ENCODE data around the gene COL19A1.

The COL19A1 gene

DNA sequence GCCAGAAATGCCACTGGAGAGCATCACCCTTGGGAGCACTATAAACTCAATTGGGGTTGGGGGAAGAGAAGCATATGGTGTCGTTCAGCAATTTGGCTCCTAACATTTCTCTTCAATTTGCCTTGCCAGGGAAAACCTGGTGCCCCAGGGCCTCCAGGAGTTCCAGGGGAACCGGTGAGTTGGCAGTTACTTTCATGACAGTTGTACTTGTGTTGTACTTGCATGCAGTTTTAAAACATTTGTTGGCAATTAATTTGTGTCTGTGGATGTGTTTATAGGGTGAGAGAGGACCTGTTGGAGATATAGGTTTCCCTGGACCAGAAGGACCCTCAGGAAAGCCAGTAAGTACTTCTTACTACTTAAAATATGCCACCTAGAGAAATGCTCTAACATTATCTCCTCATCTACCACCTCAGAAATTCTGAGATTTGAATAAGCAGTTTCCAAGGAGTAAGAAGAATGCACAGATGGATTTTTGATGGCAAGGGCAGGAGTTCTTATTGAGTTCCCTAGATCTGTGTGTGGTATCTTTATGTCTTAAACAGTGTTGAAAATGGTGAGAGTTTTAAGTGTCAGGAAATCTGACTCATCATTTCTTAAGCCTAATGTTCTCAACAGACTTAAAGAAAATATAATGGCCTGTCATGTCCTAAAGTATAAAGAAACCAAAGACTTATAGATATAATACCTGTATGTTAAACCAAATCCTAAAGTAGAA is 314.0 kb downstream of the COL19A1 start:
- no peak for DNase-seq

DNA sequence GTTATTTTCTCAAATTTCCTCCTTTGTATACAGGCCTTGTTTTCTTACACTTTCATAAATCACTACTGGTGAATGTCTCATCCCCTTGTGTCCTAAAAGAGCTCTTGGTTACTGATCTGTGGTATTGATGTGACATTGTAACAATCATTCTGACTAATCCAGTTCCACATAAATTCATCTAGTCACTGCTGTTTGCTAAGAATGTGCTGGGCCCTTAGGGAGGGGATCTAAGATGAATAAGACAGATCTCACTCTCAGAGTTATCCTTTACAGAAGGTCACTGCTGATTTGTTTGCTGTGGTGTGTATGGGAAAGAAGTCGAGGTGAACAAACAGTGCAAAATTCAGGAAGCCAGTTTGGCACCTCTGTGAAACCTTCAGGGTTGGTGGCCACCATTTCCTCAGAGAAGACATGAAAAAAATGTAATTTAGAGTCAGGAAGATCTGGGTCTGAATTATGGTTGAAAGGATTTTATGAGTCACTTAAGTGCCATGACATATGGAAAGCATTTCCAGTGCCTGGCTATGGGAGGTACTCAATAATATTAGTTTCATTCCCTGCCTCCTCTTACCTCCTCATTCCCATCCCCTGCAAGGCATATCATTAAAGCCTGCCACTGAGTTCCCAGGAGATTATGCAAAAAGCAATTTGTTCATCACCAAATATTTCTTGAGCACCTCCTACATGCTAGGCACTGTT is 314.7 kb downstream of the COL19A1 start:
- DNase-seq, result no peak

DNA sequence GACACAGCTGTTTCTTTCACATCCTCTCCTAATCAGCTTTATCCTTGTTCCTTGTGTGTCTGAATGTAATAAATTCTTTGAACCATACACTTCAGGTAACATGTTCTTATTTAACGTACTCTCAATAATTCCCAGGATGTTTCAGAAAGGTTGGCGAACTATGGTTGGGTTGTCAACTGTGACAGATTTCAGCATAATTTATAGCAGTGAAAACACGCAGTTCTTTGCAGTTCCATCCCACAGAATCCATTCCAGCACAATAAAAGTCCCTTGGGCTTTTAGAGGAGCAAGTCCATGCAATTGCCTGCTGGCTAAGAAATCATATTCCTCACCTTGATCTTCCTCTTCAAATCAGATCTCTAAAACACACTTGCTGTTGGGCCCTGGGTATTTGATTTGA is 317.2 kb downstream of the COL19A1 start:
- no peak for DNase-seq

DNA sequence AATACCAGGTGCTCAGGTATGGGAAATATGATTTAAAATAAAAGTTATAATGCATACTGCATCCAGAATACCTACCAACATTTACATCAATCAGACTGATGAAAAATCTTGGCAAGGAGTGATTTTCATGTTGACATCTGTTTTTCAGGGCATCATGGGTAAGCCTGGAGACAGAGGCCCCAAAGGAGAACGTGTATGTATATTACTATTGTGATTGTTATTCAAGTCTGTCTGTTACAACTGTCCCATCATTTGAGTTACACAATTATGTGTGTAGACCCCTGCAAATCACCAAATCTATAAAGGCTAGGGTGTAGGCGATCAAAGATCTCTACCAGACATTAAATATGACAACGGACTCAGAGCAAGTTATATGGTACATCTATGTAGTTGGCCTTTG is 318.4 kb downstream of the COL19A1 start:
- DNase-seq, result no peak

DNA sequence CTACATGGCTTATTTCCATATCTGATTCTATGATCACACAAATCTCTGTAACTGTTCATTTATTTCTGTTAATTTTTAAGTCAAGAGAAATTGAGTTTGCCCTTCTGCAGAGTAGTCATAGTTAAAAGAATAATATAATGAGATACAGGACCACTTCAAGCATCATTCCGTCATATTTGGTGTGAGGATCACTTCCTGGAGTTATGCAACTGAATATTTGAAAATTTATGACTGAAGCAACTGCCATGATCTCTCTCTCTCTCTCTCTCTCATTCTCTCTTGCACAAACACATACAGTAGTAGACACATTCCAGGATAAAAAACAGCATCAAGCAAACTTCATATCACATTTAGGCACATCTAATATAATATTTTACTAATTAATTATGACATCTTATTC is 320.1 kb downstream of the COL19A1 start:
- no peak for DNase-seq

DNA sequence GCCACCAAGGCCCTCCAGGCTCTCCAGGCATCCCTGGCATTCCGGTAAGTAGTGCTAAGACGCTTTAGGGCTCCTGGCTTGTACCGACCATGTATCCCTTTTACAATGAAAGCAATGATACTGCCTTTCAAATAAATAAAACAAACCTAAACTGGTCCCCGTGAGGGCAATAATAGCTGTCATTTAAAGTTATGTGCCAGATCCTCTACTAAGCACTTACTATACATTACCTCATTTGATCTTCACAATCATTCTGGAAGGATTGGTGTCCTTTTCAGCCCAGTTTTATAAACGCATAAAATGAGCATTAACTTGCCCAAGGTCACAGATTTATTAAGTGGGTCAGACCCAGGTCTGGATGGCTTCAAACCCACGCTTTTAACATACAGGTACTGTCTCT is 321.8 kb downstream of the COL19A1 start:
- DNase-seq, result no peak

DNA sequence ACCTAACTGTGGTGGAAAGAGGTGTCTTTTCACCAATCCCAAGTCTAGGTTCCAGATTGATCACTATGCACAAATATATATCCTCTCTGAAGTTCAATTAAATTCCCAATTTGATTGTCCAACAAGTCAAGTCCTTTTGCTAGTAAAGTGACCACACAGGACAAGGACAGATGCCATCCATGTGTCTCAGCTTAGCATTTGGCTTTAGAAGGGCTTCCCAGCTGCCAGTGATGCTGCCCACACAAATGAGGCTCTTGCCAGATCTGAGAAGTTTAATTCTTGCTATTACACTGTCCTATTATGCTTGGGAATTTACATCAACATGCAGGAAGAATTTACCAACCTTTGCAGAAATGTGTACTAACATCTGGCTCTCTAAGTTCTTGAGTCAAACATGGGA is 328.1 kb downstream of the COL19A1 start:
- no peak for DNase-seq

DNA sequence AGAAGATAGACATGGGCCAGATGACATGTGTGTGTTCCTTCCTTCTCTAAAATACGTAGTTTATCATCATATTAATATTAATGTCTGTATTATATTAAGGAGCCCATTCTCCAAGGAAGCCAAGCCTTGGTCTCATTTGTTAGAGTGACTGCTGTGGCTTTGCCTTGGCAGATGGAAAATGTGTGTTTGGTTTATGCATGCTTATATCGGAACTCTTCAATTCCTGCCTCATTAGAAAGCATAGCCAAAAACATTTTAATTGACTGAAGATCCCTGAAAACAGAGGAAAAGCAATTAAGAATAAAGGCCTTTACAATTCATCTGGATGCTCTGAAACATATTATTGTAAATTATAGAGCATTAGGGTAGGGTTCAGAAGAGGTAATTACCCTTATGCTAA is 330.2 kb downstream of the COL19A1 start:
- DNase-seq, result no peak

DNA sequence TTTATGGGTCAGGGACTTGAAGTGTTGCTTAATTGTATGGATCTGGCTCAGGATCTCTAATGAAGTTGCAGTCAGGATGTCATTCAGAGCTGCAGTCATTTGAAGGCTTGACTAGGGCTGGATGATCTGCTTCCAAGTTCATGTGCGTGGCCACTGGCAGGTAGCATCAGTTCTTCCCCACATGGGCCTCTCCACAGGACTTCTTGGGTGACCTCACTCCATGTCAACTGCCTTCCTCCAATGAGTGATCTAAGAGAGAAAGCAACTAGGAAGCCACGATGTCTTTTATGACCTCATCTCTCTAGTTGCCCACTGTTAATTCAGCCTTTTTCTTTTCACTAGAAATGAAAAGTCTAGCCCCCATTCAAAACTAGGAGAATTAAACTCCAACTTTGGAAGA is 332.4 kb downstream of the COL19A1 start:
- DNase-seq, result no peak

DNA sequence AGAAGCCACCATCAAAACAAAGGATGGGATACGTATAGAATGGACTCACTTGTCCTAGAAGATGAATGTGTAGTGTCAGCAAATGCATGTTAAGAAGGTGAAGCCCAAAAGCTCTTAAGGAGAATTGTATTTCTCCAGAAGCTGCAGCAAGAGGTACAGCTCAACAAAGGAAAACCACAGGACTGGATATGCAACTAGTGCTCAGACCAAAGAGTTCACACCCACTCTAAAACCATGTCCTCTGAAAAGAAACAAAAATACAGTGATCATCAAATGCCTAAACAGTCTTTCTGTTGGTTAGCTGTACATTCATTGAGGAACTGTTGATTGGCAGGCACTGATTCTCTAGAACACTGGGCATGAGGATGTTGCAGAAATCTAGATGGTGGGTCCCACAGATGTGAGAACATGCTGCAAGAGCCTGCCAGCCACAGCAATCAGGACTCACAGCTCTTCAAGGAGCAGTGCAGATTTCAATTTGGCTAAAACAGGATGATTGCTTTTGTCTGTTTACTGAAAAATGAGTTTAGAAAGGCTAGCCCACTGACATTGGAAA is 342.0 kb downstream of the COL19A1 start:
- DNase-seq, result no peak

DNA sequence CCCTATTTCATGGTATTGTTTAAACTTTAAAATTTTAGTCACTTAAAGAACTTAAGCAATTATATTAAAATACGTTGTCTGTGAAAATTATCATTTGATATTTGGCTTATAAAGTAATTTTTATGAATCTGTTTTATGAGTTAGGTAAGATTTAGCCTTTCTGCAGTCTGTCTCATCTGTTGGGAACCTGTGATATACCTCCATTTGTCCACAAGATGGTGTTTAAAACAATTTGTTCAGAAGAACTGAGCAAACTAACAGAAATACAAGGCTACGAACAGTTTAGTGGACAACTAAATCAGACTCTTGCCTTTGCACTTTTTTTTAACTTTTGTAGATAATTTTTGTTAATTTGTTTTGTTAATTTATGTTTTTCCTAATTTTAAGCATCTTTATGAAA is 344.1 kb downstream of the COL19A1 start:
- no peak for DNase-seq

DNA sequence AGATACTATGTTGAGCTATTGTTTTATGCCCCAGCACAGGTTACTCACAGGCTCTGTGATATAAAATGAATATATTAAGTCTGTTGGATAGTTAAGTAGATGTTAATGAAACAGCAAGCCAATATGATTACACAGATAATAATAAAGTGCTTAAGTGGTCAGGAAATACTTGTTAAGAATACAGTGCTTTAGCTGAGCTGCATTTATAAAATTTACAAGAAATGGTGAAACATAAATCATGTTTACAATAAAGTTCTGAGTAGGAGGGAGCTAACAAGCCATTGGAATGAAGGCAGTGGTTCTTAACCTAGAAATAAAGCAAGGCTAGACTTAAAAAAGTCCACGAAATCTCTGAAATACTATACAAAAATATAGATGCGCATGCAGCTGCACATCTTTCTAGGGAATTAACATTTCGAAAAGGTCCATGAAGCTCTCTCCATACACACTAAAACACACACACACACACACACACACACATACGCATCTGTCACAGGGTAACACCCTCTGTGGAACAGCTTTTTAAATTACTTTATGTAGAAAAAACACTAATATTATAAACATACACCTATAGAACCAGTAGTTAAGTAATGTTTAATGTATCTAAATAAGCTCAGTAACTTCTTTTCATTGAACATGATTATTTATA is 349.2 kb downstream of the COL19A1 start:
- DNase-seq, result no peak

DNA sequence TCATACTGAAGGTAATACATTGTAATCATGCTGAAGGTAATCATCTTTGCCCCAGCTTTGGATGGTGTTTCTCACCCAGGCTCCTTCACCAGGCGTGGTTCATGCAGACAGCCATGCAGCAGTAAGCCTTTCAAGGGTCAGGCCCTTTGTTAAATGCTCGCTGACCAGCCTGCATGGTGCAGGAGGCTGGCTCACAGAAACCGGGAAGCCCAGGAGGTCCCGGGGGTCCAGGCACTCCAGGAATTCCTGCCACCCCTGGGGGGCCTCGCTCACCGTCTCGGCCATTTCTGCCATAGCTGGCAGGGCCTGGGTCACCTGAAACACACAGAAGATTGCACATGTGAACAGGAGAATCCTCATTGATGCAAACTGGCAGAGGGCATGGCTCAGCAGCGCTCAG is 350.4 kb downstream of the COL19A1 start:
- no peak for DNase-seq

DNA sequence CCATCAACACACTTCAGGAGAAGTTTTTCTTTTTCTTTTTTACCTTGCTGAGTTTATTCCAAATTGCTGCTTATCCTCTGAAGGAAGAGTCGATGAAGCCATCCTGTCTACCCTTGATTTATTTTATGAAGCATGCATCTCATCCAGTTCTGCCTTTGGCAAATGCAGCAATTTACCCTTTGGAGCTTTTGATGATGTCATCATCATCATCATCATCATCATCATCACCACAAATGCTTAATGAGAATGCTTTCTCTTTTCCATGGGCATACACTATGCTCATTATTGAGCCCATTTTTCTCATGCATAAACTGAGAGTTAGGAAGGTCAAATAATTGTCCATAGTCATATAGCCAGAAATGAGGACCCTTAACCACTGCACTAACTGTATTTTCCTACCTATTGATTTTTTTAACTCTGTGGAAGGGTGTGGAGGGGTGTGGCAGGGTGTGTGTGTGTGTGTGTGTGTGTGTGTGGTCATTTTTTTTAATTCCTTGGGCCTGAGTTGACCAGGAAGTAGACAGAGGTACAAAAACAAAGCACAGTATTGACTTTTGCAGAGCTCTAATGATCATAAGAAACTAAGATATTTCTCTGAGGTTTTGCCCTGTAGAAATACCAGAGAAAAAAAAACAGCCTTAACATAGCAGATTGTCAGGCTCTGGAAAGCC is 353.7 kb downstream of the COL19A1 start:
- no peak for DNase-seq

DNA sequence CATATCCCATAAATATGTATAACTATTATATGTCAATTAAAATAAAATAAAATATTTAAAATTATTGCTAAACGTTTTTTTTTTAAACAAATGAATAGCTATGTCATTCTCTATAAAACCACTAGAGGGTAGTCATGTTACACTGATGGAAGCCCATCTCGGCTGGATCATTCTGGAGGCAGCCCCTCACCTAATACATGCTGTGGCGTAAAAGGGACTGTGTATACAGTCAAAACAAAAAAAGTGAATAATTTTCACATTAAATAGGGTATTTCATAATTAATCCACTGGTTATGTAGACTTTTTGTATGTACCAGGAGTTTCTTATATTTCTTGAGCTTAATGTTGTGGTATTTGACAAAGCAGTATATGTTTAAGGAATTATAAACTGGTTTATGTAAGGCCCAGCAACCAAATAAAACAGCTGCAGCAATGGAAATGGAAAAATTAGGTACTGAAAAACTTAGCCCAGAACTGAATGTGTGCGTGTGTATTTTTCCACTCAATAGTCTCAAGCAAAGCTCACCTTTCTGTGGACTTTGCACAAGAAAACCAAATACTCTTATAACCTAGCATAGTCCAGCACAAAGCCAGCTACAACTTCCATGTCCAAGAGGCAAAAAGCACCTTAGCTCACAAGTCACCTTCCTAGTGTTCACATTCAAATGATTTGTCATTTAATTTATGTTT is 354.8 kb downstream of the COL19A1 start:
- peak; percentile 37 for DNase-seq

DNA sequence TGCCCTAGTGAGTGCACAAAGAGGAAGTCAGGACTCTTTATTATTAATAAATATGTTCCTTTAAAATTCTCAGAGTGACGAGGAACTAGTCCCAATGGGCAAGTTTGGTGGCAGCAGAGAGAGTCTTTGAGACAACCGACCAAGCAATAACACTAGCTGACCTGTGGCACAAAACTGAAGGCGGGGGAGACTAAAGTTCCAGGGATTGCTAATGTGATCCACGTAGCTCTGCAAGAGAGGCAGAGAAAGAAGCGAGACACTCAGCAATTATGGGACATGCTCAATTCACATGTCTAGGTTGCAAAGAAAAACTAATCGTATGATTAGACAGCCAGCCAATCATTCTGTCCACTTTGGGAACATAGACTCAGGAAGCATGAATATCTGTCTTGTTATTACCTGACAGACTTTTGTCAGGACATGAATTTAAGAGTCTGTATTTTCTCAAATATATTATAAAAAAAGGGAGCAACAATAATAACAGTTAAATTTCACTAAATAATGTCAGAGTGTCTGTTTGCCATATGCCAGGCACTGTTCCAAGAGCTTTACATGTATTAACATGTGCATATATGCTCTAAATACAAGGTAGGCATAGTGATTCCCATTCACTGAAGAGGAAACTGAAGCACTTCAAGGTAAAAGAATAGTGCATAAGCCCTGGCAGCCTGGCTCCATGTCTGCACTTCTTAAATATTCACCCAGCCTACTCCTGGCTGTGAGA is 355.5 kb downstream of the COL19A1 start:
- DNase-seq, result no peak

DNA sequence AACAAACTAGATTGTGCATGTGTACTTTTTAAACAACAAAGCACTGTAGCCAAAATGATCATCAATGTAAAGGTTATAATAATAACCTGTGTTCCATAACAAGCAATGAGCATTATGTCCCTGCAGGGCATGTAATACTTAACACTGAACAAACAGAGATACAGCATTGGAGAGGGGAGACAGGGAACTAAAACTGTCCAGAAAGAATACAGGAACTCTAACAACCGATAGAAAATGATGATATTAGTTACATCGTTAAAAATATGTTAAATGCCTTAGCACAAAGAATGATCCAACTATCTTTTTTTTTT is 356.0 kb downstream of the COL19A1 start:
- no peak for DNase-seq

DNA sequence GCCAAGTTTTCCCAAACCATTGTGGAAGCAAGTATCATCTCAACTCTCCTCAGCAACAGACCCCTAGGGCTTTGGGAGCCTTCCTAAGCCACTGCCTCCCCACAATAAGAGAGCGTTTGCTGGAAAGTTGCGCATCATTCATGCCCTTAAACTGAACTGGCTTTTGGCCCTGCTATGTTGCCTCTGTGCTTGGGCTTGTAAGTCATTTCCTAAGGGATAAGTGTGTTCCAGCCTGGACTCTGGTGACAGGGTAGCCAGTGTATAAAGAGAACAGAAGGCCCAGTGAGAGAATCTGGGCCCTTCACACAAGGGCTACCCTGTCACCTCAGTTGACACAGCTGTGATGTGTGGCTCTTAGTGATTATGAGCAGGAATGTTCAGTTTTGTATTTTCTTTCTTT is 358.7 kb downstream of the COL19A1 start:
- DNase-seq, result no peak

DNA sequence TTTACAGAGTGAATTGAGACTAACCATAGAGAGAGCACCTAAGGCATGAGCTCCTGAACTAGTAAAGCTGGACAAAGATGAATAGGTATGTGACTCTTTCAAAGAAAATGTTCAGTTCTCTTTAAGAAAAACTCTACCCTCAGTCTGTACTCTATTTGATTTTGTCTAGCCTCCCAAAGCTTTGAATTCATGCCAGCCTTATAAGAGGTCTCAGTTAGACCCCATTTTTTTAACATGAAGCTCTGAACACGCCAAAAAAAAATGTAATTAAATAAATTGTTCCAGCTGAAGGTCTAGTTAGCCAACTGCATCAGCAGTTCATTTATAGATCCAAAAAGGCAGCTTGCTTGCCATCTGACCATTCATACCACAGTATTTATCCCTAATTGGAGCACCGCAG is 365.0 kb downstream of the COL19A1 start:
- no peak for DNase-seq

DNA sequence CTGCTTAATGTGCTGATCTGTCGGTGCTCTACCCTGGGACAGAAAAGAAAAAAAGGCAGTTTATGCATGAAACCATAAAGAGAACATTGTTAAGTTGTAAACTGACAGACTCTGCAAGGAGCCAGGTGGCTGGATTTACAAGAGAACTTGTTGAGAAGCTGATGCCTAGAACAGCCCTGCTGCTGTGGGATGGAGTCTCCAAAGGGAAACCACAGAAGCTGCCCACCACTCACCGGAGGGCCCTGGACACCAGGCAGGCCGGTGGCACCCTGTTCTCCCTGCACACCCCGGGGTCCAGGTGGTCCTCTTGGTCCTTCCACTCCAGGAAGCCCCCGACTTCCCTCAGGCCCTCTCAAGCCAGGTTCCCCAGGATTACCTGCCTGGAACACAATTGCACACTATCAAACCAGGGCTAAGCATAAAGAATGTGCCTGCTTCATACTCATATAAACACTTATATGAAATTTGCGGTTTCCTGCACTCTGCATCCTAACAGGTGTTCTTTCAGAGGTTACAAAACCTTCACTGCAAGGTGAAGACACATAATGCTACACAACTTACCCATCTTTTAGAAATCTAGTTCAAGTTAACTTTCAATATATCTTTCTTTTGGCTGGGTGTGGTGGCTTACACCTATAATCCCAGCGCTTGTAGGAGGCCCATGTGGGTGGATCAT is 368.3 kb downstream of the COL19A1 start:
- DNase-seq, result no peak

DNA sequence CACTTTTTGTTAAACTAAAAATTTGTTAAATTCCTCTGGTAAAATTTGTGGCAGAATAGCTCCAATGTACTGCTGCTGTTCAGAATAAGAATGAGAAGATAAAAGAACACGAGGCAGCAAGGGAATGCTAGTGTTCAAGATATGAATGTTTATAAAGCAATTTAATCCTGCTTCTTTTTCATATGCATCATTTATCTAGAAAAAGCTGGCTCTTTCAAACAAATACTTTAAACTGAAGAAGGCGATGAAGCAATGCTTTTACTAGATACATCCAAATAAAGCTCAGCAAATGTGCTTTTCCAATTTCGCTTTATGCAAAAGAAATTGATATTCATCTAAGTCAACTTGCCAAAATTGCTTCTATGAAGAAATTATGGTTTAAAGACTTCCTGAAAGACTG is 370.0 kb downstream of the COL19A1 start:
- DNase-seq, result no peak

DNA sequence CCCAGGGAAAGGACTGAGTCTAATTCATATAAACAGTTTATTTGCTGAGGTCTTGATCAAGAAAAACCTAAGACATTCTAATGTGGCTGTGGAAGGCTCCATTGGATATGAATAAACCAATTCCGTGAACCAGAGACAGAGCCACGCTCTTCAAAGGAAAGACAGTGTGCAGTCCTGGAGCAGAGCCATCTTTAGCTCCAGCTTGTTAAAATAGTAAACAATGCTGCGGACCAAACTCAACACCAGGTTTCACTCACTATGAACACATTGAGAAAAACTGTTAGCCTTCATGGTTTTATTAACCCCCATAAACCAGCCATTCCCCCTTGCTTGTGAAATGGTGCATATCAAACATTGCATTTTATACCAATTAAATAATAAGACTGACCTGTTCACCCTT is 374.7 kb downstream of the COL19A1 start:
- no peak for DNase-seq
